HG03139 (cell line): ENCODE measurements around the gene CASK.
"Not testable (repeated sequence)": the region's sequence is repeated elsewhere in the genome, so short reads cannot be mapped to it uniquely, and the experiment has no call there.

Experiments
- ATAC-seq: cut with Tn5 transposase; IDR thresholded peaks from one replicate; pipeline ENCODE4 v1.9.1; 2021; ENCODE audit not compliant: unreplicated experiment

Gene CASK

GRCh38 chrX:41737065-41737464 is 186.3 kb downstream of the CASK start:
- ATAC-seq, result no peak

- ATAC-seq, result no peak
Measured at GRCh38 chrX:41734530-41734929, 188.8 kb downstream of the CASK start.

GRCh38 chrX:41733939-41734338 is 189.4 kb downstream of the CASK start:
- peak; percentile 98 for ATAC-seq

DNA sequence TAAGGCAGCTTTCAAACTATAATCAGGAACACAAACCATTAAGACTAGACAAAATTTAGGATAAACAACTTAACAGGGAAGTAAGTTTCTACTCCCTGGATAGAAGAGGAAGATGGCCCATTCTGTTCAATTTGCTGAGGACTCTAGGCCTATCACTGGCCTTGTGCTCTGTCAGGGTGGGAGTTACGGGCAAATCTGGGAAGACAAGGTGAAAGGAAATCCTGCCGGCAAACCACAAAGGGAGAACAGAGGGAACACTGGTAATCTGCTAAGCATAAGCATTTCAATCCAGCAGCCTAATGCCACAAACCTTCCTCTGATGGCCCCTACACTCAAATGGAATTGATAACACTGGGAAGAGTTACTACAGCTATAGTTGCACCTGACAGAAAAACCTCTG is 191.1 kb downstream of the CASK start:
- no peak for ATAC-seq

GRCh38 chrX:41730081-41730480 is 193.3 kb downstream of the CASK start:
- ATAC-seq, result no peak

DNA sequence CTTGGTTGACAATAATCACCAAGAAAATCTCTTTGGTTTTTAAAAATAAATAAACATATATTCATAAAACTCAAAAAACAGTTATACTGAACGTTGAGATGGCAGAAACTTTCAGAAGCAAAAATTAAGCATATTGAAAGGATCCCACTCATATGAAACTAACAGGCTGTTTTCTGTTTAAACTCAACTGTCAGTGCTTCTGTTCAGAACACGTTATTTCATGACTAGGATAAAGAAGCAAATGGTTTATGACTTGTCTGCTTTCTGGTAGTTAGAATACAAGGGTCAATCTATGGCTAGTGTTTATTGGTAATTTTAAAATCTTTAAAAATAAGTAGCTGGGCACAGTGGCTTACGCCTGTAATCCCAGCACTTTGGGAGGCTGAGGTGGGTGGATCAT is 195.2 kb downstream of the CASK start:
- no peak for ATAC-seq

DNA sequence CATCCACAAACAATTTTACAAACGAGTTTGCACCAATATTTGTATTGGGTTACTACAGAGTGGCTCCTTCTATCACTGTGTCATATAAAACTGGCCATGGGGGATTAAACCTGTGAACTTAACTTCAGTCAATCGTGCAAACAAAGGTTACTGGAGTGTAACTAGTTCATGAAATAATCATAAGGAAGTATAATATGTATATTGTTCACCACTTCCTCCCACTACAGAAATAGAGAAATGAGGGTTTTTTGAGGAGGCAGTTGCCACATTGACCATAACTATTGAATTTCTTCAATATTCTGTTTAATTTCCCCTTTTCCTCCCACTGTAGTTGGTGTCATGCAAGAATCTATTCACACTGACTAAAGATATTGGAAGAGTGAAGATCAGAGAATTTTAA is 199.5 kb downstream of the CASK start, which contains the start of gene GPR82:
TSS of gene GPR82 (plus strand) at position 356 of the 400 bp plus-strand sequence. CDS start 2,846 bp downstream, outside the sequence.
- ATAC-seq, result no peak

- no peak for ATAC-seq
Measured at GRCh38 chrX:41722816-41723618, 200.3 kb downstream of the CASK start.

DNA sequence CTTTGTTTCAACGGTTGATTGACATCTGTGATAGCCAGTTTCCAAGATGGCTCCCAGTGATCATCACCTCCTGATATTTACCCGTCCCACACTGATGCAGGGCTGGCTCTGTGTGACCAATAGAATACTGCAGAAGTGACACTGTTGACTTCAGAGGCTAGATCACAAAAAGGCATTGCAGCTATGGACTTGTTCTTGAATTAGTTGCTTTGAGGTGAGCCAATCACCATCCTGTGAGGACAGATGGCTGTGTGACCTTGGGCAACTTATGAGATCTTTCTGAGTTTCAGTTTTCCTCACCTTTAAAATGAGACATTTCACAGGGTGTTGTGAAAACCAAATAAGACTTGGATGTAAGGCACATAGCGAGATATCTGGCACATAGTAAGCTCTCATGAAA is 201.1 kb downstream of the CASK start:
- ATAC-seq, result no peak

DNA sequence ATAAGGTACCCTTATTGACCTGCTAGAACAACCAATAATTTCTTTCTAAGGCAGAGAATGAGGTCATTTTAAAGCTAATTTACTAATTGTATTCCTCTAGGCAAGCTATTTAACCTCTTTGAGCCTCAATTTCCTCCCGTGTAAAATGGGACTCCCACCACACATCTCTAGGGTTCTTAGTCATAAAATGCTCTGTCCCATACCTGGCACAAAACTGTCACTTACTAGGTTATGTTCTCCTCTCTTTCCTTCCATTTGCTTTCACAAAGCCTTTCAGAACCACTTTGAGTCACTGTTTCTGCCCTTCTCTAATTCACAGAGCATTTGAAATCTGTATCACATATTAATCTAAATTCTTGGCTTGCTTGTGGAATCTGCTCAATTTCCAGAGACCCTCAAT is 201.8 kb downstream of the CASK start:
- no peak for ATAC-seq

DNA sequence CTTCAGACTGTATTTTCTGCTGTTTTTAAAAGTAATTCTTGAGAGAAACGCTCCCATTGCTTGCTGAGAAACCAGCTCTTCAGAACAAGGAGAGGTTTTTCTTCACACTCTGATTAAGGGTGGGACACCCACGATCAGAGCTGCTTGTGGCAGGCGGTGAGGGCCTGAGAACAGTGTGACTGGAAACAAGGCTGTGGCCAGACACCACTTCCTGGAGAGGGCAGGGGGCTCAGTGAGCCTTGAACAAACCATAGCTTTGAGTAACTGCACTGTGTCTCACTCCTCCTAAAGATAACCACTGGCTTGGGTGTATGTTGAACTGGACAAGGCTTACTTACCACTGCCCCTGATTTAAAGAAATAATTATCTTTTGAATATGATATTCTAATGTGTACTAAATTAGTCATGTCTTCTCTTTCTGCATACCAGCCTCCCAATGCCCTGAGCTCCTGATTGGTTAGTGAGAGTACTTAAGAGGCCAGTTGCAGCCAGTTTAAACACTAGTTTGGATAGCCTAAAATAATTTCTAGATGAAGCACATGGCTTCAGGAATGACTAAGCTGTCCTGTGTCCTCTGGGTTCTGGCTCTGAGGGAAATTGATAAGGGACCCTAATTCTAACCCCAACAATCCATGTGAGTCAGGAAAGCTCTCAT is 203.1 kb downstream of the CASK start:
- peak; percentile 80 for ATAC-seq

- not testable (repeated sequence) for ATAC-seq
Measured at GRCh38 chrX:41719610-41720009, 203.7 kb downstream of the CASK start.

- no peak for ATAC-seq
Measured at GRCh38 chrX:41718481-41719235, 204.7 kb downstream of the CASK start.

DNA sequence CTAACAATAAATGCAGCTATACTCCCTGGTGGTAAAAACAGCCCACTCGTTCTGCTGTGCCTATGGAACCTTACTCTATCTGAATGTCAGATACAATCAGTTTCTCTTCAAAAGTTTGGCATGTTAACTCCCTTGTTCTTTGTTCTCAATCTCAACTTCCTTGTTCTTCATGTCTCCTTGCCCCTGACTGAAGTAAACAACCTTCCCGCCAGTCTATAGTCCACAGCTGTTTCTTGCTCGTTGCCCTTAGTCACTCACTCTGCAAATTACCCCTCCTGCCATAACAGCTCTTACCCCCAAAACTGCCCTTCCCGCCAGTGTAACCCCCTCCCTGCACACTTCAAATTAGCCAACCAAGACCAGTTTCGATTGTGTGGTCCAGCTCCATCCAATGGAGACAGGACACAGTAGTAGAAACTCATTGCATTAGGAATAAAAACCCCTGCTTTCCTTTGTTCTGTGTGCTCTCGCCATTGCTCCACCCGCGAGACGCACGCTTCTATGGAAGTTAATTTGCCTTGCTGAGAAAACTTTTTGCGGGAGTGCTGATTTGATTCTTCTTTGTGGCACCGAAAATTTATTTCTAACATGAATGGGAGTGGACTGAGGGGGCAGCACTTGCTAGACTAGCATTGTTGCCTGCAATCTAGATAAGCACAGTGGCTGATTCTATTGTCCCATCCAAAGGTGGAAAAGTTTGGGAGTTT is 206.4 kb downstream of the CASK start:
- no peak for ATAC-seq

- ATAC-seq, result no peak
Measured at GRCh38 chrX:41716222-41716621, 207.1 kb downstream of the CASK start.

DNA sequence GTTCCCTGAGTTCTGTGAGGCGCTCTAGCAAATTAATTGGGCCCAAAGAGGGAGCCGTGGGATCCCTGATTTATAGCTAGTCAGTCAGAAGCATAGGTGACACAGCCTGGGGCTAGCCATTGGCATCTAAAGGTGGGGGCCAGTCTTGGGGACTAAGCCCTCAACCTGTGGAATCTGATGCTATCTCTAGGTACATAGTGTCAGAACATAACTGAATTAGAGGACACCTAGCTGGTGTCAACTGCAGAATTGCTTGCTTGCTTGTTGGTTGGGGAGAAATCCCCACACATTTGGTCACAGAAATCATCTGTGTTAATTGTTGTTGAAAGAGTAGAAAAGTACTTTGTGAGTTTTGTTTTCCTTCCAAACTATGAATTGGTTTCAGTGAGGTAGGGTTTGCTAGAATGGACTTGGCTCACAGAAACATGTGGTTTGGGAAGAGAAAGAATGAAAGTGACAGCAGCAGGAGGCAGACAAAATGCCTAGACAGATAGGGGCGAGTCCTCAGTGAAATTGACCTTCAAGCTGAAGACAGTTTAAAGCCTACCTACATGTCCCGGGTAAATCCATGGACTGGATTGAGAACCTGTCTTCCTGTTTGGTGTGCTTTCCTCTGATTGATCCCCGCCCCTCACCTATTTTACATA is 212.2 kb downstream of the CASK start:
- ATAC-seq, result no peak

DNA sequence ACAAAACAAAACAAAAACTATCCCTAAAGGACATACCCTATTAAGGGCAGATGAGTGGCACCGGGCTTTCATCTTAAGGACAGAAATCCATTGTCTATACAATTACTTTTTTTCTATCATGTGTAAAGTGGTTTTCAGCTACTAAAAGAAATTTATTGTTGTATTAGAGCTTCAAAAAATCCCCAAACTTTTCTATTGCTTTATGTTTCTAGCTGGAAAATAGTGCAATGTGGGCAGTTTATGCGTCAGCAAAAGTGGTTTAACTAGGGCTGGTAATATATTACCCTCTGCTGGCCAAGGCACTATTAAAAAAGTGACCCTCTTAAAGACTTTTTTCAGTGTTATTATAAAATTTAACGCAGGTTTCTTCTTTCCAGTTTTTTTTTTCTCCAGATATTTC is 214.9 kb downstream of the CASK start:
- no peak for ATAC-seq

DNA sequence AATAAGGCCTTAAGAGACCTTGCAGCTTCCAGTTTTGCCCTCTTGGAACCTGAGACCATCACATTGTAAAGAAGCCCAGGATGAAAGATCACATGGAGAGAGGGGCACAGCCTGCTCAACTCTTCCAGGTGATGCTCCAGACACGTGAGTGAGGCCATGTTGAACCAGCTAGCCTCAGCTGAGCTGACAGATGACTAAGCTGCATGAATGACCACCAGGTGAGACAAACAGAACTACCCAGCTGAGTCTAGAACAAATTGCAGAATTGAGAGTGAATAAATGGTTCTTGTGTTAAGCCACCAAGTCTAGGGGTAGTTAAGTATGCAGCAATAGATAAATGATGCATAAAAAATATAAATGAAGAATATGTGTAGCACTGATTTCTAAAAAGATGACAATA is 216.1 kb downstream of the CASK start:
- ATAC-seq, result no peak

GRCh38 chrX:41705680-41706374 is 217.5 kb downstream of the CASK start:
- ATAC-seq, result peak; percentile 85

DNA sequence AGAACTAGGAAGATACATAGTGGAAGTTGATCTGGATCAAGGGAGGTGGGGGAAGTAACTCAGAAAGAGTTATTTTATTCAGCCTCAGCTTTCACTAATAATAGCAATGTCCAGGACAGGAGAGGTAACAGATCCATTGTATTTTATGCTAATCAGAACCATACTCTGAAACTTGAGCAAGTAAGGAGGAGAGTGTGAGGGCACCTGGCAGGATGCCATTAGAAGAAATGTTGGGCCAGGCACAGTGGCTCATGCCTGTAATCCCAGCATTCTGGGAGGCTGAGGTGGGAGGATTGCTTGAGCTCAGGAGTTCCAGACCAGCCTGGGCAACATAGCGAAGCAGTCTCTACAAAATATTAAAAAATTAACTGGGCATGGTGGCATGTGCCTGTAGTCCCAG is 218.3 kb downstream of the CASK start:
- no peak for ATAC-seq
